GM12878 (cell line): ENCODE results near the gene COMMD6. TPM values are rescaled to one million over a fixed set of nuclear protein-coding genes. Genes with fewer than 3 reads are reported as not detected.

Experiments
- ATAC-seq: fragments of 200-7000 bp; cut with Tn5 transposase; 3 replicates; pipeline ENCODE4 v1.9.1; 2020; ENCODE audit warnings: mild to moderate bottlenecking, moderate library complexity
- BruUV-seq: library from RNA; stranded (reverse); fragments of 400-500 nt; replicated peaks from 2 replicates; lab custom pipeline; 2021; lab: Mats Ljungman, UMichigan
- CTCF ChIA-PET: fragments of 300-600 bp; sonication (Branson Sonifier 250); formaldehyde crosslinking; extraction: SDS; loops from one replicate; lab custom pipeline; 2021; ENCODE audit warnings: inconsistent platforms; lab: Yijun Ruan, JAX
- POLR2A ChIA-PET: fragments of 350-600 bp; formaldehyde crosslinking; extraction: SDS; loops from one replicate; lab custom pipeline; 2021; ENCODE audit warnings: inconsistent platforms; lab: Charles Lee
- RAD21 ChIA-PET: fragments of 300-600 bp; sonication (Branson Sonifier 250); formaldehyde crosslinking; loops from one replicate; lab custom pipeline; 2023; ENCODE audit warnings: antibody characterized with exemption; ENCODE audit not compliant: unreplicated experiment; lab: Charles Lee
- SMC1A ChIA-PET: fragments of 300-600 bp; sonication (Branson Sonifier 250); formaldehyde crosslinking; loops from one replicate; lab custom pipeline; 2023; ENCODE audit not compliant: unreplicated experiment, uncharacterized antibody; lab: Charles Lee
- DNase-seq: peaks from one replicate; pipeline ENCODE4 v3.0.0-alpha.2; 2011; ENCODE audit warnings: low read depth, low spot score
- FAIRE-seq: peaks from 3 replicates; lab custom pipeline; 2011; peaks lifted over from hg19 to GRCh38; lab: Jason Lieb, UNC
- H2AFZ ChIP-seq: 2 replicates; pipeline ENCODE4 v1.6.0; 2011; ENCODE audit warnings: low read depth, low read length, control low read depth; ENCODE audit not compliant: control insufficient read depth
- H3K27ac ChIP-seq: 2 replicates; pipeline ENCODE4 v1.5.1; 2011; ENCODE audit warnings: control low read depth; ENCODE audit not compliant: control insufficient read depth, insufficient read depth
- H3K27me3 ChIP-seq, 2 experiments: replicated peaks in 1 of 2; 2 replicates each; pipeline versions ENCODE4 v1.6.0 to v1.6.1; 2011; ENCODE audit warnings: low read length in 1 of 2; ENCODE audit not compliant: control insufficient read depth in 2 of 2, insufficient read depth in 2 of 2
- H3K36me3 ChIP-seq, 2 experiments: 2 replicates each; pipeline ENCODE4 v1.5.1; 2011; ENCODE audit warnings: low read length in 1 of 2; ENCODE audit not compliant: control insufficient read depth in 2 of 2, insufficient read depth in 2 of 2
- H3K4me1 ChIP-seq: 2 replicates; pipeline ENCODE4 v1.6.1; 2011; ENCODE audit warnings: mild to moderate bottlenecking, low read length, moderate library complexity, mixed read lengths; ENCODE audit not compliant: control insufficient read depth, insufficient read depth
- H3K4me2 ChIP-seq: 2 replicates; pipeline ENCODE4 v1.6.0; 2011; ENCODE audit warnings: control low read depth; ENCODE audit not compliant: control insufficient read depth, insufficient read depth
- H3K4me3 ChIP-seq: fragments of 200-600 bp; sonication (generic); 2 replicates; pipeline ENCODE4 v1.5.1; 2016
- H3K79me2 ChIP-seq: 2 replicates; pipeline ENCODE4 v1.6.0; 2011; ENCODE audit warnings: low read length; ENCODE audit not compliant: control insufficient read depth, insufficient read depth
- H3K9ac ChIP-seq: 2 replicates; pipeline ENCODE4 v1.8.0; 2011; ENCODE audit warnings: low read length, control low read depth, mixed read lengths; ENCODE audit not compliant: control insufficient read depth, insufficient read depth
- H3K9me3 ChIP-seq: replicated peaks from 3 replicates; pipeline ENCODE4 v1.5.1; 2011; ENCODE audit warnings: mild to moderate bottlenecking, low read length; ENCODE audit not compliant: control insufficient read depth, insufficient read depth
- H4K20me1 ChIP-seq: 2 replicates; pipeline ENCODE4 v1.6.0; 2011; ENCODE audit not compliant: control insufficient read depth, insufficient read depth
- KAT2A ChIP-seq: conservative IDR thresholded peaks from 2 replicates; pipeline ENCODE4 v1.6.1; 2011; ENCODE audit warnings: low read depth, low read length; ENCODE audit not compliant: control insufficient read depth
- WGBS: methylation state at CpG from one replicate; pipeline ENCODE4 v1.1.6; 2016; ENCODE audit warnings: low lambda C conversion rate; ENCODE audit not compliant: insufficient replicate concordance, insufficient coverage; ENCODE audit errors: missing lambda C conversion rate; 5-methylcytosine and 5-hydroxymethylcytosine counted together
- in situ Hi-C: fragments of 300-500 bp; cut with MboI; formaldehyde crosslinking; loops from 9 replicates; pipeline ENCODE4 v1.14.3; 2018; ENCODE audit warnings: mixed read lengths
- intact Hi-C: fragments of 100-400 bp; cut with micrococcal nuclease; formaldehyde crosslinking; loops from one replicate; pipeline ENCODE4 v1.14.2; 2022; ENCODE audit not compliant: unreplicated experiment
- polyA plus RNA-seq, 11 experiments: library from polyadenylated mRNA; depleted of rRNA in 4 of 11; unstranded in 6 of 11; stranded (reverse) in 5 of 11; fragments of >200 nt; fragmentation: Nextera tagmentation in 4 of 11; fragmentation: Illumina TruSeq in 1 of 11; extraction: Ambion mirVana in 4 of 11; extraction: Trizol in 1 of 11; gene quantifications; 1 replicate in 1 of 11; 2 replicates in 10 of 11; pipeline versions ENCODE4 v1.2.1 to v1.2.3, GENCODE V29; 2011 to 2016; ENCODE audit warnings: inconsistent platforms in 2 of 11, missing spikeins in 2 of 11, low read depth in 1 of 11
- total RNA-seq, 4 experiments: library from RNA; depleted of rRNA in 3 of 4; stranded (reverse); fragments of >200 nt in 3 of 4; fragmentation: Illumina TruSeq in 1 of 4; extraction: Trizol in 1 of 4; gene quantifications; 2 replicates each; pipeline versions ENCODE4 v1.2.1 to v1.2.3, GENCODE V29; 2013 to 2021

Gene COMMD6
- total and polyA plus RNA-seq, 10 of the 15 experiments (the other 5 are each of a cell fraction or from before 2014, with no cell fraction given) = 127 to 509 (median 247) TPM

DNA sequence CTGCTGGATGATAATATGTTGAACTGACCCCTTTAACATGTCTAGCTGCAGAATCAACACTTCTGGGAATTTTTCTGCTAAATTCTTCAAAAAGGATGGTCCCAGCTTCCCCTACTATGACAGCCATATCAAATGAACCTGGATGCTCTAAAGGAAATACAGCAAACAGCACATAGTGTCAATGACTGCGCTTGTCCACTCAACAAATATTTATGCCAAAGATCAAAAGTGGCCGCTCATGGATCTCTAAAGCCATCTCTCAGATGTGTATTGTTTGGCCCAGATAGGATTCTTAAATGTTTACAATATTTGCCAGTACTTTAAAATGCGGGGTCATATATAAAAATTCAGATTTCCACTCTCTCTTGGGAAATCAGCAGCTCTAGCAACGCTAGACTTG lies 59.0 kb downstream of the COMMD6 start:
- no peak for ATAC-seq
- Histone ChIP-seq H3K9ac (no peak overlapping the region), H3K27me3 (no peaks in the 10 kb centered on the region), H3K9me3 (no peaks in the 10 kb centered on the region), H3K36me3 (no peaks in the 10 kb centered on the region), H3K79me2 (peaks cover 62% of the 10 kb centered on the region), H3K4me2 (peak overlapping the region; percentile 76), H2AFZ (no peak overlapping the region), H3K4me1 (peaks cover 12% of the 10 kb centered on the region), H4K20me1 (no peaks in the 10 kb centered on the region), H3K27ac (no peak overlapping the region), H3K4me3 (peak overlapping the region; percentile 82)
- no peak for DNase-seq
- BruUV-seq = no TSS peak
- in situ Hi-C loops (no loop called here), intact Hi-C loops (loop anchor here (2.0 kb wide), 1 partner anchor 58 kb away; the partner anchor contains the start of gene COMMD6)
- RAD21 ChIA-PET = interaction anchor here (1.0 to 2.6 kb wide), 3 partner anchors 106 to 178 kb away, joined by 4 to 12 read pairs (median 7); no protein-coding TSS in a partner anchor
- SMC1A ChIA-PET = interaction anchor here (0.6 to 1.3 kb wide), 5 partner anchors 10 to 54 kb away, joined by 3 to 4 read pairs (median 3); no protein-coding TSS in a partner anchor
- CTCF ChIA-PET = interaction anchor here (1.2 to 4.4 kb wide), 2 partner anchors 106 to 112 kb away, joined by 3 to 37 read pairs; no protein-coding TSS in a partner anchor
- TF ChIP-seq KAT2A = no peak
- FAIRE-seq = no peak
- WGBS = 65% methylated on average over 4 of the region's 4 CpGs
- POLR2A ChIA-PET = no interaction called here

Other genes starting within 250 kb of the COMMD6 start
- 29.1 and 30.5 TPM in 2 replicates for gene TBC1D4, start 55.7 kb downstream of the COMMD6 start, total RNA-seq (2014; rRNA removed)
- 31.9 and 32.0 TPM in 2 replicates for gene TBC1D4, start 55.7 kb downstream of the COMMD6 start, total RNA-seq (2014; rRNA removed; fragmentation: Illumina TruSeq; extraction: Trizol)
- 38.0 and 38.6 TPM in 2 replicates for gene TBC1D4, start 55.7 kb downstream of the COMMD6 start, total RNA-seq (2021)
- gene TBC1D4, start 55.7 kb downstream of the COMMD6 start, polyA plus RNA-seq (2011; rRNA removed) = 18.4 and 19.5 TPM in 2 replicates
- gene TBC1D4, start 55.7 kb downstream of the COMMD6 start, polyA plus RNA-seq (2014; fragmentation: Illumina TruSeq; extraction: Trizol) = 30.4 and 33.3 TPM in 2 replicates
- 10 to 100 TPM; 11.0 to 11.9 TPM for gene TBC1D4, start 55.7 kb downstream of the COMMD6 start, polyA plus RNA-seq (2014; fragmentation: Nextera tagmentation; extraction: Ambion mirVana)
- 26.4 and 27.3 TPM in 2 replicates for gene TBC1D4, start 55.7 kb downstream of the COMMD6 start, polyA plus RNA-seq (2014; rRNA removed)
- 10 to 100 TPM; 23.3 to 24.6 TPM for gene TBC1D4, start 55.7 kb downstream of the COMMD6 start, polyA plus RNA-seq (2016; fragmentation: Nextera tagmentation; extraction: Ambion mirVana)
- gene UCHL3, start 11.9 kb upstream of the COMMD6 start, total RNA-seq (2014; rRNA removed) = 54.4 and 66.5 TPM in 2 replicates
- gene UCHL3, start 11.9 kb upstream of the COMMD6 start, total RNA-seq (2014; rRNA removed; fragmentation: Illumina TruSeq; extraction: Trizol) = 86.1 and 93.4 TPM in 2 replicates
- gene UCHL3, start 11.9 kb upstream of the COMMD6 start, total RNA-seq (2021) = 52.5 and 54.8 TPM in 2 replicates
- gene UCHL3, start 11.9 kb upstream of the COMMD6 start, polyA plus RNA-seq (2011; rRNA removed) = 52.5 and 73.1 TPM in 2 replicates
- 114 and 148 TPM in 2 replicates for gene UCHL3, start 11.9 kb upstream of the COMMD6 start, polyA plus RNA-seq (2014; fragmentation: Illumina TruSeq; extraction: Trizol)
- gene UCHL3, start 11.9 kb upstream of the COMMD6 start, polyA plus RNA-seq (2014; fragmentation: Nextera tagmentation; extraction: Ambion mirVana) = 100 to 1,000 TPM; 163 to 166 TPM
- gene UCHL3, start 11.9 kb upstream of the COMMD6 start, polyA plus RNA-seq (2014; rRNA removed) = 65.9 and 82.5 TPM in 2 replicates
- gene UCHL3, start 11.9 kb upstream of the COMMD6 start, polyA plus RNA-seq (2016; fragmentation: Nextera tagmentation; extraction: Ambion mirVana) = 100 to 1,000 TPM; 176 to 179 TPM
- 48.8 and 49.7 TPM in 2 replicates for gene LMO7, start 98.5 kb upstream of the COMMD6 start, total RNA-seq (2014; rRNA removed)
- gene LMO7, start 98.5 kb upstream of the COMMD6 start, total RNA-seq (2014; rRNA removed; fragmentation: Illumina TruSeq; extraction: Trizol) = 58.3 and 61.3 TPM in 2 replicates
- gene LMO7, start 98.5 kb upstream of the COMMD6 start, total RNA-seq (2021) = 35.5 and 36.6 TPM in 2 replicates
- 8.5 and 11.2 TPM in 2 replicates for gene LMO7, start 98.5 kb upstream of the COMMD6 start, polyA plus RNA-seq (2011; rRNA removed)
- 62.4 and 67.8 TPM in 2 replicates for gene LMO7, start 98.5 kb upstream of the COMMD6 start, polyA plus RNA-seq (2014; fragmentation: Illumina TruSeq; extraction: Trizol)
- gene LMO7, start 98.5 kb upstream of the COMMD6 start, polyA plus RNA-seq (2014; fragmentation: Nextera tagmentation; extraction: Ambion mirVana) = 10 to 100 TPM; 12.7 to 13.2 TPM
- 29.3 and 30.0 TPM in 2 replicates for gene LMO7, start 98.5 kb upstream of the COMMD6 start, polyA plus RNA-seq (2014; rRNA removed)
- gene LMO7, start 98.5 kb upstream of the COMMD6 start, polyA plus RNA-seq (2016; fragmentation: Nextera tagmentation; extraction: Ambion mirVana) = 10 to 100 TPM; 37.0 to 38.0 TPM